ENCODE measurements around the gene GRIK4.
A peak's percentile ranks its signal among the peaks of the same experiment; 100 is the strongest.
"Not testable (repeated sequence)": the region's sequence is repeated elsewhere in the genome, so short reads cannot be mapped to it uniquely, and the experiment has no call there.

GRIK4 gene, protein sequence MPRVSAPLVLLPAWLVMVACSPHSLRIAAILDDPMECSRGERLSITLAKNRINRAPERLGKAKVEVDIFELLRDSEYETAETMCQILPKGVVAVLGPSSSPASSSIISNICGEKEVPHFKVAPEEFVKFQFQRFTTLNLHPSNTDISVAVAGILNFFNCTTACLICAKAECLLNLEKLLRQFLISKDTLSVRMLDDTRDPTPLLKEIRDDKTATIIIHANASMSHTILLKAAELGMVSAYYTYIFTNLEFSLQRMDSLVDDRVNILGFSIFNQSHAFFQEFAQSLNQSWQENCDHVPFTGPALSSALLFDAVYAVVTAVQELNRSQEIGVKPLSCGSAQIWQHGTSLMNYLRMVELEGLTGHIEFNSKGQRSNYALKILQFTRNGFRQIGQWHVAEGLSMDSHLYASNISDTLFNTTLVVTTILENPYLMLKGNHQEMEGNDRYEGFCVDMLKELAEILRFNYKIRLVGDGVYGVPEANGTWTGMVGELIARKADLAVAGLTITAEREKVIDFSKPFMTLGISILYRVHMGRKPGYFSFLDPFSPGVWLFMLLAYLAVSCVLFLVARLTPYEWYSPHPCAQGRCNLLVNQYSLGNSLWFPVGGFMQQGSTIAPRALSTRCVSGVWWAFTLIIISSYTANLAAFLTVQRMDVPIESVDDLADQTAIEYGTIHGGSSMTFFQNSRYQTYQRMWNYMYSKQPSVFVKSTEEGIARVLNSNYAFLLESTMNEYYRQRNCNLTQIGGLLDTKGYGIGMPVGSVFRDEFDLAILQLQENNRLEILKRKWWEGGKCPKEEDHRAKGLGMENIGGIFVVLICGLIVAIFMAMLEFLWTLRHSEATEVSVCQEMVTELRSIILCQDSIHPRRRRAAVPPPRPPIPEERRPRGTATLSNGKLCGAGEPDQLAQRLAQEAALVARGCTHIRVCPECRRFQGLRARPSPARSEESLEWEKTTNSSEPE

DNA sequence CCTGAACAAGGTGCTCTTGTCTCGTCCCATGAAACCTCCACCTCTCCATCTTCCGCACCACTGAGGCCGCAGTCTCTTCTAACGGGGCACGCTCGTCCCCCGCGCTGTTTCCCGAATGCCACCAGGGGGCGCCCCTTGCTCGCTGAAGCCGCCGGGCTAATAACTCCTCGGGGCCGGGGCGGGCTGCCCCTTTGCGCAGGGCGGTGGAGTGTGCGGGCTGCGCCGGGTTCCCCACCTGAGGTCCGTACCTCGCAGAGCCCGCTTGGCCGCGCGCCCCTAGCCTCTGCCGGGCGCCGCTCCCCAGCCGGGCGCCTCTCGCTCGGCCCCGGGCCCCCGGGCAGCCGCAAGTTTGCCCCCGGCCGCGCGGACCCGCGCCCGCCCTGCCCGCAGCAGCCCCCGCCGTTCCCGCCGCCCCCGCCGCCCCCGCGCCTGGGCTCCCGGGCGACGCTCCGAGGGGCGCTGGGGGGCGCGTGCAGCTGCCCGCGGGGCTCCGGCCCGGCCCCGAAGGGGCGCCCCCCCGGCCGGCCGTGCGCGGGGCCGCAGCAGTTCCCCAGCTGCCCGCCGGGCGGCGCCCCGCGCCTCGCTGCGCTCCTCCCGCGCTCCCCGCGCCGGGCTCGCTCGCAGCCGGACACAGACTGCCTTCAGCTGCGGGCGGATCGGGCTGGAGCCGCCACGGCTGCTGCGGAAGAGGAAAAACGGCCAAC is at the start of gene GRIK4:
GRIK4 (plus strand) TSS at position 633 of the 704 bp plus-strand sequence. CDS start 148,571 bp downstream, outside the sequence.
- DNase-seq (ENCODE audit: low spot score) (peak; percentile 80), FAIRE-seq (no peak)

- DNase-seq (ENCODE audit: low spot score): no peak
- FAIRE-seq: no peak
Measured at GRCh38 chr11:120462825-120463224, 48.7 kb upstream of the GRIK4 start.

DNA sequence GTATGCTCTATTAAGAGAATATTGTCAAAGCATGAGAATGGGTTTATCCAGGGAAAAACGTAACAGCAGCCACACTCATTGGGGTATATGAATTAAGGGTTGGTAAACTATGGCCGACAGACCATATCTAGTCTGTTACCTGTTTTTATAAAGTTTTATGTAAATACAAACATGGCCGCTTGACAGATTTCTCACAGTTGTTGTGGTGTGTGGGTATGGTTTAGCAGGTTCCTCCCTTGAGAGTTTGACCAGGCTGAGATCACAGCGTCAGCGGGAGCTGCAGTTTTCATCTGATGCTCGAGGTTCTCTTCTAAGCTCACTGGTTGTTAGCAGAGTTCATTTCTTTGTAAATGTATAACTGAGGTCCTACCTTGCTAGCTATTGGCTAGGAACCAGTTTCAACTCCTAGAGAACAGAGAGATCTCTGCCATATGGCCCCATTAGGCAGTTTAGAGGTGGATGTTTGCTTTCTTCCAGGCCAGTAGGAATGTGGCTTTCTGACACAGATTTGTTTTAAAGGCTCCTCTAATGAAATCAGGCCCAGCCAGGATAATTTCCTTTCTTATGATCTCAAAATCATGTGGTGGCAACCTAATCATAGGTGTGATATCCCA is 45.5 kb upstream of the GRIK4 start:
- DNase-seq (ENCODE audit: low spot score) (no peak), FAIRE-seq (no peak)

DNA sequence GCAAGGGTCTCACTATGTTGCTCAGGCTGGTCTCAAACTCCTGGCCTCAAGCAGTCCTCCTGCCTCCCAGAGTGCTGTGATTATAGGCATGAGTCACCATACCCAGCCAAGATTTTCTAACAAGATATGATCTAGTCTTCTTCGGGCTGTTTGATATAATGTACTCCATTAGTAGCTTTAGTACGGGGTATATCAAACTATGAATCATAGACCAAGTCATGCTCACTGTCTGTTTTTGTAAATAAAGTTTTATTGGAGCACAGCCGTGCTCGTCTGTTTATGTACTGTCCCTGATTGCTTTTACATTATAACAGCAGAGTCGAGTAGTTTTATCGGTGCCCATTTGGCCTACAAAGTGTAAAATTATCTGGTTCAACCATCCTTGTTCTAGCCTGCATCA is 43.9 kb upstream of the GRIK4 start:
- no peak for DNase-seq (ENCODE audit: low spot score)
- FAIRE-seq: no peak

GRCh38 chr11:120471131-120471530 is 40.4 kb upstream of the GRIK4 start:
- FAIRE-seq (no peak), DNase-seq (ENCODE audit: low spot score) (no peak)

GRCh38 chr11:120471994-120472393 is 39.6 kb upstream of the GRIK4 start:
- no peak for FAIRE-seq
- no peak for DNase-seq (ENCODE audit: low spot score)

GRCh38 chr11:120473503-120473902 is 38.0 kb upstream of the GRIK4 start:
- no peak for FAIRE-seq

GRCh38 chr11:120482149-120482548 is 29.4 kb upstream of the GRIK4 start:
- no peak for FAIRE-seq
- DNase-seq (ENCODE audit: low spot score): no peak

More at GRCh38 chr11:120473503-120473902, 38.0 kb upstream of the GRIK4 start:
- no peak for DNase-seq (ENCODE audit: low spot score)

GRCh38 chr11:120484722-120485121 is 26.8 kb upstream of the GRIK4 start:
- FAIRE-seq (no peak), DNase-seq (ENCODE audit: low spot score) (no peak)

DNA sequence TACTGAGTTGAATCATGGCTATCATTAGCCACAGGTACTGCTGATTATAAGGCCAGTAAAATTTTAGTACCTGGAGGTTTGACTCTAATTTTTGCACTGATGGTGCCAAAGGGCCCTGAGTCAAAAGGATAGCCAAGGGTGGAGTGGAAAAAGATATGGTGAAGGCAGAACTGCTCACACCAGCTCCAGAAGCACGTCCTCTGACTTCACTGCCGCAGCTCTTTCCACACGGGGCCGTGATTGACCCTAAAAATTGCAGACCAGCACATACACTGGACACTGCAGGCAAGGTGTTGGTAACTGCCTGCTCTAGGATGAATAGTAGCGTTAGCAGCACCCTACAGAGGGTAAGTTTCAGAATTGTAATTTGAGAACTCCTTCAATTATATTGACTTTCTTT is 25.4 kb upstream of the GRIK4 start:
- FAIRE-seq (no peak), DNase-seq (ENCODE audit: low spot score) (no peak)

DNA sequence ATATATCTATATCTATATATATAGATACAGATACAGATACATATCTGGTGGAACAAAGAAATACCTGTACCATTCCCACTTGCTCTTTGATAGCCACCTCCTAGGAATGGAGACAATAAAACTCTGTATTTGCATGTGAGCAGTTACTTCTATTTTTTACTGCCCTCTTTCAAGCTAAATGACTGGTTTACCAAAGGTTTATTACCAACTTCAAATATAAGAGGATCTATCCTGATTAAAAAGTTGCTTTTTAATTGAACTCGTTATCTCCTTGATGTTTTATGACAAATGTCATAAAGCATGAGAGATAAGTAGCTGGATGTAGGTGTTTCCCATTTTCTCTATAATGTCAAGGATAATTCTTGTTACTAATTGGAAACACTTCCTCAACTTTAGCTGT is 21.7 kb upstream of the GRIK4 start:
- no peak for FAIRE-seq
- DNase-seq (ENCODE audit: low spot score): no peak

DNA sequence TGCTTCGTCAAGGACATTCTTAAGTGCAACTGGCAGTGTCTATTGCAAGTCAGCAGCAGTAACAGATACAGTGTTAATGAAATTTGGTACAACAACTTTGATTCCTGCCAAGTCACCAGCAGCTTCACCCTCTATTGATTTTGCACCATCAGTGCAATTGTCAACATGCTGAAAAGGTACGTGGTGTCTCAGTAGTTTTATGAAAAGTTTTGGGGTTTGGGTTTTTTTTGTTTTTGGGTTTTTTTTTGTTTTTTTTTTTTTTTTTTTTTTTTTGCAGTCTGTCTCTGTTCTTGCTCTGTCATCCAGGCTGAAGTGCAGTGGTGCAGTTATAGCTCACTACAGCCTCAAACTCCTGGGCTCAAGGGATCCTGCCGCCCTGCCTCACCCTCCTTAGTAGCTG is 19.1 kb upstream of the GRIK4 start:
- FAIRE-seq (no peak), DNase-seq (ENCODE audit: low spot score) (no peak)

- FAIRE-seq (no peak), DNase-seq (ENCODE audit: low spot score) (no peak)
Measured at GRCh38 chr11:120494595-120494994, 17.0 kb upstream of the GRIK4 start.

- FAIRE-seq: no peak
Measured at GRCh38 chr11:120499088-120499487, 12.5 kb upstream of the GRIK4 start.

GRCh38 chr11:120499859-120500258 is 11.7 kb upstream of the GRIK4 start:
- FAIRE-seq (no peak), DNase-seq (ENCODE audit: low spot score) (no peak)

More at GRCh38 chr11:120499088-120499487, 12.5 kb upstream of the GRIK4 start:
- no peak for DNase-seq (ENCODE audit: low spot score)

DNA sequence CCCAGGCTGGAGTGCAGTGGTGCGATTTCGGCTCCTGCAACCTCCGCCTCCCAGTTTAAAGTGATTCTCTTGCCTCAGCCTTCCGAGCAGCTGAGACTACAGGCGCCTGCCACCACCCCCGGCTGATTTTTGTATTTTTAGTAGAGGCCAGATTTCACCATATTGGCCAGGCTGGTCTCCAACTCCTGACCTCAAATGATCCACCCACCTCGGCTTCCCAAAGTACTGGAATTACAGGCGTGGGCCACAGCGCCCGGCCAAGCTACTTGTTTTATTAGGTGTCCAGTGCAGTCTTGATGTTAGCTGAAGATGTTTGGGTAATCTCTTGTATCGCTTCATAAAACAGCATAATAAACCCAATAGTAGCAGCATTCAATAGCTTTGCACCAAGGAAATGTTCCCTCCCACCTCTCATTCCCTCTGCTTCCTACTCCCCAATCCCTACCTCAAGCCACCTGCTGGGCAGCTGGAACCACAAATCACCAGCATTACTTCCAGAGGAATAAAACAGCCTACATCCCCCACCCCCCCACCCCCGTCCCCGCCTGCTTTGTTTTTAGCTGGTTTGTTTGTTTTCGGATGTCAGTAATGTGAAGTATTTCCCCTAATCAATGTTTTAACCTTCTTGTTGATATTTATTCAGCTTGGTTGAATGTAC is 11.0 kb upstream of the GRIK4 start:
- FAIRE-seq (no peak), DNase-seq (ENCODE audit: low spot score) (no peak)

GRCh38 chr11:120501440-120501839 is 10.1 kb upstream of the GRIK4 start:
- FAIRE-seq (no peak), DNase-seq (ENCODE audit: low spot score) (no peak)

DNA sequence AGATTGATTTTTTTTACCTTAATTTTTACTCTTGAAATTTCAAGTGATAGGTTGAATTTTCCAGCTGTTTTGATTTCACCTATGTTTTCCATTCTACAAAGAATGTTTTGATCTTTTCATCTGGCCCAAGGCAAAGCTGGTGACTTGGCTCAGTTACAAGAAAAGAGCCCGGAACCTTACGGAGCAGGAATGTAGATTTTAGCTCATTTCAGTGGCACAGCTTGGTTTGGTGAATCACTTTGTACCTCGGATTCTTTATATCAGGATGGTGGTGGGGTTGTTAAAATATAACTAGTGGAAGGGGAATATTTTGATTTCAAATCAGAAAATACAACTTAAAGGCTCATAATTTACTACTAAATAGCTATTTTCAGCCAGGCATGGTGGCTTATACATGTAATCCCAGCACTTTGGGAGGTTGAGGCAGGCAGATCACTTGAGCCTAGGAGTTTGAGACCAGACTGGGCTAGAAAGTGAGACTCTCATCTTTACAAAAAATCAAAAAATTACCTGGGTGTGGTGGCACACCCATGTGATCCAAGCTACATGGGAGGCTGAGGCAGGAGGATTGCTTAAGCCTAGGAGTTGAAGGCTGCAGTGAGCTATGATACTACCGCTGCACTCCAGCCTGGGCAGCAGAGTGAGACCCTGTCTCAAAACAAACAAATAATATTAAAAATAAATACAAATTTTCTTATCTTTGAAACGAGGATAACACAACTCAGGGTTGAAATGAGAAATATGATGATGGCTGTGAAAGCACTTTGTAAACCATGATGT is 9.4 kb upstream of the GRIK4 start:
- DNase-seq (ENCODE audit: low spot score) (no peak), FAIRE-seq (no peak)

GRCh38 chr11:120503529-120503928 is 8.0 kb upstream of the GRIK4 start:
- not testable (repeated sequence) for FAIRE-seq; DNase-seq (ENCODE audit: low spot score)
